H9 (cell line): ENCODE results near the gene PRSS27. TPM values are rescaled to one million over a fixed set of nuclear protein-coding genes. Genes with fewer than 3 reads are reported as not detected.

ENCODE experiments used
- DNase-seq: peaks from one replicate; pipeline ENCODE4 v3.0.0-alpha.2; 2017
- H2AFZ ChIP-seq: one replicate; pipeline ENCODE4 v1.6.1; 2013; ENCODE audit warnings: mild to moderate bottlenecking, low read length, control low read depth, moderate library complexity
- H2AK5ac ChIP-seq: 2 replicates; pipeline ENCODE4 v1.6.1; 2013; ENCODE audit warnings: low read length, control low read depth, mixed read lengths; ENCODE audit not compliant: insufficient read length
- H2BK120ac ChIP-seq: one replicate; pipeline ENCODE4 v1.6.1; 2013; ENCODE audit warnings: low read depth, mild to moderate bottlenecking, low read length, control low read depth, inconsistent platforms; ENCODE audit not compliant: poor library complexity, severe bottlenecking
- H2BK12ac ChIP-seq: 2 replicates; pipeline ENCODE4 v1.6.1; 2013; ENCODE audit warnings: low read length, control low read depth, mixed read lengths, low read depth; ENCODE audit not compliant: insufficient read length
- H2BK15ac ChIP-seq: 2 replicates; pipeline ENCODE4 v1.6.1; 2013; ENCODE audit warnings: low read depth, low read length, control low read depth
- H2BK20ac ChIP-seq: one replicate; pipeline ENCODE4 v1.6.1; 2013; ENCODE audit warnings: low read depth, mild to moderate bottlenecking, low read length, control low read depth, inconsistent platforms; ENCODE audit not compliant: poor library complexity, severe bottlenecking
- H2BK5ac ChIP-seq: 2 replicates; pipeline ENCODE4 v1.6.1; 2013; ENCODE audit warnings: low read length, control low read depth, mixed read lengths; ENCODE audit not compliant: insufficient read length
- H3K14ac ChIP-seq: 2 replicates; pipeline ENCODE4 v1.6.1; 2013; ENCODE audit warnings: low read length, control low read depth; ENCODE audit not compliant: insufficient read depth
- H3K18ac ChIP-seq: 2 replicates; pipeline ENCODE4 v1.6.1; 2013; ENCODE audit warnings: low read depth, mild to moderate bottlenecking, mixed read lengths, low read length, control low read depth; ENCODE audit not compliant: insufficient read length
- H3K23ac ChIP-seq: 2 replicates; pipeline ENCODE4 v1.6.1; 2013; ENCODE audit warnings: low read length, control low read depth, mixed read lengths, low read depth; ENCODE audit not compliant: insufficient read length
- H3K23me2 ChIP-seq: 2 replicates; pipeline ENCODE4 v1.6.1; 2013; ENCODE audit warnings: low read depth, mild to moderate bottlenecking, mixed read lengths, low read length, control low read depth; ENCODE audit not compliant: insufficient read length, poor library complexity, severe bottlenecking
- H3K27ac ChIP-seq: 2 replicates; pipeline ENCODE4 v1.5.1; 2013; ENCODE audit warnings: low read length, control low read depth, mixed read lengths, low read depth; ENCODE audit not compliant: insufficient read length
- H3K27me3 ChIP-seq: 2 replicates; pipeline ENCODE4 v1.6.1; 2013; ENCODE audit warnings: low read length, control low read depth, inconsistent platforms; ENCODE audit not compliant: insufficient read depth
- H3K4ac ChIP-seq: 2 replicates; pipeline ENCODE4 v1.6.1; 2013; ENCODE audit warnings: low read depth, mild to moderate bottlenecking, control low read depth, inconsistent platforms, low read length, moderate library complexity
- H3K4me1 ChIP-seq: 2 replicates; pipeline ENCODE4 v1.6.1; 2013; ENCODE audit warnings: low read length, control low read depth, inconsistent platforms; ENCODE audit not compliant: insufficient read depth
- H3K4me2 ChIP-seq: 2 replicates; pipeline ENCODE4 v1.6.1; 2013; ENCODE audit warnings: low read length, control low read depth, mixed read lengths; ENCODE audit not compliant: insufficient read length, insufficient read depth
- H3K56ac ChIP-seq: 2 replicates; pipeline ENCODE4 v1.6.1; 2013; ENCODE audit warnings: low read depth, mild to moderate bottlenecking, mixed read lengths, low read length, control low read depth; ENCODE audit not compliant: insufficient read length
- H3K79me1 ChIP-seq: 2 replicates; pipeline ENCODE4 v1.6.1; 2013; ENCODE audit warnings: low read depth, mild to moderate bottlenecking, moderate library complexity, low read length, control low read depth, inconsistent platforms; ENCODE audit not compliant: insufficient read depth, poor library complexity, severe bottlenecking
- H3K79me2 ChIP-seq: 2 replicates; pipeline ENCODE4 v1.6.1; 2013; ENCODE audit warnings: low read length, control low read depth, inconsistent platforms; ENCODE audit not compliant: insufficient read depth
- H3K9ac ChIP-seq: 2 replicates; pipeline ENCODE4 v1.6.1; 2013; ENCODE audit warnings: low read length, control low read depth, mixed read lengths; ENCODE audit not compliant: insufficient read length; ENCODE audit errors: extremely low read depth
- H3K9me3 ChIP-seq: one replicate; pipeline ENCODE4 v1.6.1; 2013; ENCODE audit warnings: low read depth, low read length, inconsistent platforms; ENCODE audit not compliant: control insufficient read depth
- H3T11ph ChIP-seq: one replicate; pipeline ENCODE4 v1.6.1; 2013; ENCODE audit warnings: mild to moderate bottlenecking, low read length, control low read depth, inconsistent platforms
- H4K20me1 ChIP-seq: one replicate; pipeline ENCODE4 v1.6.1; 2013; ENCODE audit not compliant: control insufficient read depth, insufficient read length, insufficient read depth
- H4K5ac ChIP-seq: 2 replicates; pipeline ENCODE4 v1.6.1; 2013; ENCODE audit warnings: low read depth, mild to moderate bottlenecking, mixed read lengths, low read length, control low read depth; ENCODE audit not compliant: insufficient read length
- H4K8ac ChIP-seq: replicated peaks from 2 replicates; pipeline ENCODE4 v1.6.1; 2013; ENCODE audit warnings: low read length, control low read depth, mixed read lengths, low read depth; ENCODE audit not compliant: insufficient read length
- H4K91ac ChIP-seq: 2 replicates; pipeline ENCODE4 v1.6.1; 2013; ENCODE audit warnings: low read depth, mild to moderate bottlenecking, moderate library complexity, mixed read lengths, low read length, control low read depth; ENCODE audit not compliant: insufficient read length
- H3K27ac Mint-ChIP-seq, 3 experiments: 2 replicates in 2 of 3; 3 replicates in 1 of 3; pipeline ENCODE4 v1.8.0; 2020 to 2021; ENCODE audit warnings: mixed read lengths in 3 of 3, mild to moderate bottlenecking in 1 of 3, moderate library complexity in 1 of 3
- H3K27me3 Mint-ChIP-seq: 2 replicates; pipeline ENCODE4 v1.8.0; 2021; ENCODE audit warnings: low read depth, mild to moderate bottlenecking, moderate library complexity, mixed read lengths
- H3K36me3 Mint-ChIP-seq, 3 experiments: 2 replicates in 2 of 3; 3 replicates in 1 of 3; pipeline ENCODE4 v1.8.0; 2020 to 2021; ENCODE audit warnings: low read depth in 3 of 3, mixed read lengths in 3 of 3; ENCODE audit not compliant: insufficient read depth in 1 of 3
- H3K4me1 Mint-ChIP-seq, 2 experiments: 2 replicates each; pipeline ENCODE4 v1.8.0; 2020; ENCODE audit warnings: mixed read lengths in 2 of 2
- H3K4me3 Mint-ChIP-seq, 2 experiments: 2 replicates in 1 of 2; 3 replicates in 1 of 2; pipeline ENCODE4 v1.8.0; 2020 to 2021; ENCODE audit warnings: mild to moderate bottlenecking in 2 of 2, mixed read lengths in 2 of 2, moderate library complexity in 1 of 2
- H3K9me3 Mint-ChIP-seq, 2 experiments: 2 replicates in 1 of 2; 3 replicates in 1 of 2; pipeline ENCODE4 v1.8.0; 2020; ENCODE audit warnings: mild to moderate bottlenecking in 2 of 2, mixed read lengths in 2 of 2, moderate library complexity in 1 of 2
- WGBS: extraction: QIAGEN DNeasy Blood & Tissue Kit; methylation state at CpG from one replicate; pipeline ENCODE4 v1.1.7; 2013; ENCODE audit warnings: missing lambda C conversion rate, low lambda C conversion rate, mixed read lengths; ENCODE audit not compliant: insufficient read length; ENCODE audit errors: extremely low coverage; 5-methylcytosine and 5-hydroxymethylcytosine counted together
- total RNA-seq: library from RNA; stranded (reverse); gene quantifications from 2 replicates; pipeline ENCODE4 v1.2.1, GENCODE V29; 2021
- TF ChIP-seq, protein P1 (sequence below): fragments of 200-600 bp; sonication (generic); conservative IDR thresholded peaks from 3 replicates; pipeline ENCODE4 v1.8.0; 2021; ENCODE audit warnings: antibody characterized with exemption, mild to moderate bottlenecking

PRSS27 gene
- total RNA-seq, 1 experiment from 2014 or later = 5.0 TPM

DNA sequence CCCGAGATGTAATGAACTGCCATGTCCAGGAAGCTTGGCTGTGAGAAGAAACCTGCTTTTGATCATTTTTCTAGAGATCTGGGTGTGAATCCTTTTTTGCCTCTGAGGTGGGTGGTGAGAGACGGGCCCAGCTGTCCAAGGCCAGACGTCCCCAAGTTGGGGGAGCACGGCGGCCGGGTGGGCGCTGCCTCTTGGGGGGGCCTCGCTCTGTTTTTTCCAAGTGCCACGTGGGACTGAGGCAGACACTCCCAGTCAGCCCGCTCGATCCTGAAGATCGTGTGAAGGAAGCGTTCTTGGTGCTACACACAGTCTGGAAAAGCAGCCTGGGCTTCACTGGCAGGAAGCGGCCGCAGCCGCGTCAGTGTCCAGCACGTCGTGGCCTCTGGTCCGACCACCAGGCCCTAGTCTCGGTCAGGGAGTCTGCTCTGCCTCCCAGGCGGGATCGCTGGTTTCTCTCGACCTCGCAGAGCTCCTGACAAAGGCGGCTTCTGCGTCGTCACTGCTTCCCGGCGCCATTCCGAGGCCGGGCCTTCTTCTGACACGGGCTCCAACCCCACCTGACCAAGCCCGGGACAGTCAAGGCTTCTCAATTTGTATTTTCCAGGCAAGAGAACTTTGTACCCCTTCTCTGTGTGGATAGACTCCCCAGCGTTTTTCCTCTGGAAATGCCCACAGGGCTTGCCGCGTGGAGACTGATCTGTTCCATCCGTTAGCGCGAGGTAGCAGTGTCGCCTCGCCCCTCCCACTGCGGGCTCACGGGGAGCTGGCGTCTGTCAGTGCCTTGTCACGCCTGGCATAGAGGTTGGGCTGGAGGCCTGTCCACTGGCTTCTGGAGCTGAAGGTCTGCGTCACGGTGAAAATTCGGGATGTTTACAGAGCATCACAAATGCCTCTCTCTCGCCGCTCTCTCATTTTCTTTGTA is 12.4 kb downstream of the PRSS27 start:
- Histone ChIP-seq H3T11ph (no peak overlapping the region), H3K27ac (no peak overlapping the region), H3K79me2 (no peaks in the 10 kb centered on the region), H3K56ac (no peak overlapping the region), H2AK5ac (no peak overlapping the region), H3K18ac (no peak overlapping the region), H4K20me1 (no peaks in the 10 kb centered on the region), H4K8ac (no peak overlapping the region), H3K9me3 (no peaks in the 10 kb centered on the region), H2BK5ac (no peak overlapping the region), H3K27me3 (no peaks in the 10 kb centered on the region), H3K14ac (no peak overlapping the region), H3K23ac (no peak overlapping the region), H2BK120ac (no peak overlapping the region), H2BK12ac (no peak overlapping the region), H2BK15ac (no peak overlapping the region), H4K91ac (no peak overlapping the region), H3K79me1 (no peaks in the 10 kb centered on the region), H3K4me1 (no peaks in the 10 kb centered on the region), H3K4me2 (no peak overlapping the region), H3K4ac (no peak overlapping the region), H3K23me2 (no peaks in the 10 kb centered on the region), H4K5ac (no peak overlapping the region), H3K9ac (no peak overlapping the region), H2BK20ac (no peak overlapping the region), H2AFZ (no peak overlapping the region)
- peak overlapping the region in 1 of 3 experiments; percentile 61; a peak in 1 of 7 replicates for H3K27ac Mint-ChIP-seq
- H3K4me3 Mint-ChIP-seq = no peak overlapping the region
- H3K27me3 Mint-ChIP-seq = no peaks in the 10 kb centered on the region
- H3K4me1 Mint-ChIP-seq = no peaks in the 10 kb centered on the region
- no peak for DNase-seq
- no CpG with 5 or more reads among the region's 51 CpGs for WGBS
- peaks cover 0 to 16% (median 16%) of the 10 kb centered on the region in 3 experiments; a peak in 5 of 7 replicates for H3K36me3 Mint-ChIP-seq
- no peaks in the 10 kb centered on the region for H3K9me3 Mint-ChIP-seq
- TF ChIP-seq, protein P1, sequence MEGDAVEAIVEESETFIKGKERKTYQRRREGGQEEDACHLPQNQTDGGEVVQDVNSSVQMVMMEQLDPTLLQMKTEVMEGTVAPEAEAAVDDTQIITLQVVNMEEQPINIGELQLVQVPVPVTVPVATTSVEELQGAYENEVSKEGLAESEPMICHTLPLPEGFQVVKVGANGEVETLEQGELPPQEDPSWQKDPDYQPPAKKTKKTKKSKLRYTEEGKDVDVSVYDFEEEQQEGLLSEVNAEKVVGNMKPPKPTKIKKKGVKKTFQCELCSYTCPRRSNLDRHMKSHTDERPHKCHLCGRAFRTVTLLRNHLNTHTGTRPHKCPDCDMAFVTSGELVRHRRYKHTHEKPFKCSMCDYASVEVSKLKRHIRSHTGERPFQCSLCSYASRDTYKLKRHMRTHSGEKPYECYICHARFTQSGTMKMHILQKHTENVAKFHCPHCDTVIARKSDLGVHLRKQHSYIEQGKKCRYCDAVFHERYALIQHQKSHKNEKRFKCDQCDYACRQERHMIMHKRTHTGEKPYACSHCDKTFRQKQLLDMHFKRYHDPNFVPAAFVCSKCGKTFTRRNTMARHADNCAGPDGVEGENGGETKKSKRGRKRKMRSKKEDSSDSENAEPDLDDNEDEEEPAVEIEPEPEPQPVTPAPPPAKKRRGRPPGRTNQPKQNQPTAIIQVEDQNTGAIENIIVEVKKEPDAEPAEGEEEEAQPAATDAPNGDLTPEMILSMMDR = no peak
